PC-3 (cell line): ENCODE results near the gene PLA2G3. TPM values are rescaled to one million over a fixed set of nuclear protein-coding genes. Genes with fewer than 3 reads are reported as not detected.

ENCODE experiments used
- ATAC-seq: fragments of 200-7000 bp; cut with Tn5 transposase; 2 replicates; pipeline ENCODE4 v1.9.1; 2020; ENCODE audit warnings: mild to moderate bottlenecking, moderate library complexity
- BruUV-seq: library from RNA; stranded (reverse); fragments of 400-500 nt; replicated peaks from 2 replicates; lab custom pipeline; 2021; lab: Mats Ljungman, UMichigan
- CTCF ChIA-PET: fragments of 300-600 bp; sonication (Branson Sonifier 250); formaldehyde crosslinking; loops from one replicate; lab custom pipeline; 2022; ENCODE audit warnings: antibody characterized with exemption; lab: Charles Lee
- POLR2A ChIA-PET: fragments of 300-600 bp; sonication (Branson Sonifier 250); formaldehyde crosslinking; loops from one replicate; lab custom pipeline; 2022; ENCODE audit warnings: antibody characterized with exemption; ENCODE audit not compliant: unreplicated experiment; lab: Charles Lee
- DNase-seq: peaks from one replicate; pipeline ENCODE4 v3.0.0-alpha.2; 2015
- H2AFZ ChIP-seq: fragments of 300-600 bp; sonication (generic); 2 replicates; pipeline ENCODE4 v1.6.0; 2016; ENCODE audit warnings: antibody characterized with exemption, low read length
- H3F3A ChIP-seq: fragments of 300-600 bp; sonication (generic); one replicate; pipeline ENCODE4 v1.6.0; 2017; ENCODE audit warnings: antibody characterized with exemption, low read length, control low read depth, mild to moderate bottlenecking; ENCODE audit not compliant: unreplicated experiment
- H3K27ac ChIP-seq: fragments of 300-600 bp; sonication (generic); 2 replicates; pipeline ENCODE4 v1.5.1; 2016; ENCODE audit warnings: mild to moderate bottlenecking, low read length
- H3K27me3 ChIP-seq: fragments of 300-600 bp; sonication (generic); 2 replicates; pipeline ENCODE4 v1.6.1; 2016; ENCODE audit warnings: low read length, mixed read lengths
- H3K36me3 ChIP-seq: fragments of 300-600 bp; sonication (generic); 2 replicates; pipeline ENCODE4 v1.6.1; 2016; ENCODE audit warnings: low read depth, mixed run types, low read length, mixed read lengths
- H3K4me1 ChIP-seq: fragments of 300-600 bp; sonication (generic); 2 replicates; pipeline ENCODE4 v1.5.1; 2016; ENCODE audit warnings: low read length; ENCODE audit not compliant: insufficient read depth
- H3K4me2 ChIP-seq: fragments of 300-600 bp; sonication (generic); 2 replicates; pipeline ENCODE4 v1.6.0; 2016; ENCODE audit warnings: low read length
- H3K4me3 ChIP-seq: fragments of 300-600 bp; sonication (generic); 2 replicates; pipeline ENCODE4 v1.5.1; 2016; ENCODE audit warnings: mild to moderate bottlenecking, low read length, mixed read lengths
- H3K79me2 ChIP-seq: fragments of 300-600 bp; sonication (generic); 2 replicates; pipeline ENCODE4 v1.6.1; 2017; ENCODE audit warnings: low read length, mixed read lengths
- H3K9ac ChIP-seq: fragments of 300-600 bp; sonication (generic); 2 replicates; pipeline ENCODE4 v1.6.0; 2016; ENCODE audit warnings: mild to moderate bottlenecking, low read length
- H3K9me2 ChIP-seq: fragments of 300-600 bp; sonication (generic); replicated peaks from 2 replicates; pipeline ENCODE4 v1.6.1; 2016; ENCODE audit warnings: mixed run types, low read length, mixed read lengths
- H3K9me3 ChIP-seq: fragments of 300-600 bp; sonication (generic); 2 replicates; pipeline ENCODE4 v1.6.1; 2016; ENCODE audit warnings: low read length, mixed read lengths
- H4K20me1 ChIP-seq: fragments of 300-600 bp; sonication (generic); 2 replicates; pipeline ENCODE4 v1.6.1; 2016; ENCODE audit warnings: low read length, mixed read lengths
- EZH2 ChIP-seq: fragments of 300-600 bp; sonication (generic); IDR thresholded peaks from one replicate; pipeline ENCODE4 v1.6.1; 2017; ENCODE audit warnings: antibody characterized with exemption, mild to moderate bottlenecking, low read length; ENCODE audit not compliant: unreplicated experiment
- EZH2phosphoT487 ChIP-seq: fragments of 300-600 bp; sonication (generic); IDR thresholded peaks from 2 replicates; pipeline ENCODE4 v1.6.1; 2018; ENCODE audit warnings: mild to moderate bottlenecking, antibody characterized with exemption, low read length, borderline replicate concordance
- intact Hi-C: fragments of 100-400 bp; cut with micrococcal nuclease; formaldehyde crosslinking; loops from 2 replicates; pipeline ENCODE4 v1.9.0; 2023
- total RNA-seq: library from RNA; depleted of rRNA; stranded (reverse); fragments of >200 nt; gene quantifications from 2 replicates; pipeline ENCODE4 v1.2.3, GENCODE V29; 2014
- TF ChIP-seq, protein P1 (sequence below): fragments of 300-600 bp; sonication (generic); conservative IDR thresholded peaks from 2 replicates; pipeline ENCODE4 v1.5.1; 2017; ENCODE audit warnings: antibody characterized with exemption, low read depth, mild to moderate bottlenecking, low read length

Gene PLA2G3
- total RNA-seq, 1 experiment from 2014 or later = not detected

- no peak overlapping the region for H3K9ac ChIP-seq
- H3K4me2 ChIP-seq = no peak overlapping the region
- H2AFZ ChIP-seq = no peak overlapping the region
- no peaks in the 10 kb centered on the region for H4K20me1 ChIP-seq
- H3K4me1 ChIP-seq = peaks cover 12% of the 10 kb centered on the region; the same call in 1 of the 2 replicates
- no peaks in the 10 kb centered on the region for H3K9me3 ChIP-seq
- no peaks in the 10 kb centered on the region for H3K36me3 ChIP-seq
- H3F3A ChIP-seq = no peaks in the 10 kb centered on the region
- BruUV-seq = no TSS peak
- intact Hi-C loops = no loop called here
- TF ChIP-seq EZH2phosphoT487 = no peak
- TF ChIP-seq EZH2 = no peak
- H3K27me3 ChIP-seq = no peaks in the 10 kb centered on the region
- CTCF ChIA-PET = no interaction called here
- POLR2A ChIA-PET = no interaction called here
- H3K79me2 ChIP-seq = no peaks in the 10 kb centered on the region
- no peak overlapping the region for H3K27ac ChIP-seq
- no peak for ATAC-seq
- no peak overlapping the region for H3K4me3 ChIP-seq
- no peaks in the 10 kb centered on the region for H3K9me2 ChIP-seq
- no peak for DNase-seq
Observed at GRCh38 chr22:31127181-31127772, 13.0 kb downstream of the PLA2G3 start.

DNA sequence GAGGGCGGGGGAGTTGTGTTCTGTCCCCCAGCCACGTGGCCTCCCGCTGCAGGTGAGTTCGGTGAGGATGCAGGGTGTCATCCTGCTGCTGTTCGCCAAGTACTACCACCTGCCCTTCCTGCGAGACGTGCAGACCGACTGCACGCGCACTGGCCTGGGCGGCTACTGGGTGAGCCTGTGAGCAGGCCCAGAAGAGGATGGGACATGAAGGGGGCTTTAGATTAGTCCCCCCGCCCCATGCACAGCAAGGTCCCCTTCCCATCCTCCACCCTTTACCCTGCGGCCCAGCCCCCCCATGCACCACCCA lies 13.5 kb downstream of the PLA2G3 start:
- CTCF ChIA-PET = no interaction called here
- Histone ChIP-seq H3K4me3 (no peak overlapping the region), H3K36me3 (no peaks in the 10 kb centered on the region), H3K27ac (no peak overlapping the region), H3K79me2 (no peaks in the 10 kb centered on the region), H3K4me2 (no peak overlapping the region), H2AFZ (no peak overlapping the region), H4K20me1 (no peaks in the 10 kb centered on the region), H3F3A (no peaks in the 10 kb centered on the region), H3K27me3 (no peaks in the 10 kb centered on the region), H3K9ac (no peak overlapping the region), H3K4me1 (peaks cover 9% of the 10 kb centered on the region; the same call in 1 of the 2 replicates), H3K9me3 (no peaks in the 10 kb centered on the region), H3K9me2 (no peaks in the 10 kb centered on the region)
- BruUV-seq = no TSS peak
- intact Hi-C loops = no loop called here
- TF ChIP-seq EZH2 = no peak
- TF ChIP-seq, protein P1, sequence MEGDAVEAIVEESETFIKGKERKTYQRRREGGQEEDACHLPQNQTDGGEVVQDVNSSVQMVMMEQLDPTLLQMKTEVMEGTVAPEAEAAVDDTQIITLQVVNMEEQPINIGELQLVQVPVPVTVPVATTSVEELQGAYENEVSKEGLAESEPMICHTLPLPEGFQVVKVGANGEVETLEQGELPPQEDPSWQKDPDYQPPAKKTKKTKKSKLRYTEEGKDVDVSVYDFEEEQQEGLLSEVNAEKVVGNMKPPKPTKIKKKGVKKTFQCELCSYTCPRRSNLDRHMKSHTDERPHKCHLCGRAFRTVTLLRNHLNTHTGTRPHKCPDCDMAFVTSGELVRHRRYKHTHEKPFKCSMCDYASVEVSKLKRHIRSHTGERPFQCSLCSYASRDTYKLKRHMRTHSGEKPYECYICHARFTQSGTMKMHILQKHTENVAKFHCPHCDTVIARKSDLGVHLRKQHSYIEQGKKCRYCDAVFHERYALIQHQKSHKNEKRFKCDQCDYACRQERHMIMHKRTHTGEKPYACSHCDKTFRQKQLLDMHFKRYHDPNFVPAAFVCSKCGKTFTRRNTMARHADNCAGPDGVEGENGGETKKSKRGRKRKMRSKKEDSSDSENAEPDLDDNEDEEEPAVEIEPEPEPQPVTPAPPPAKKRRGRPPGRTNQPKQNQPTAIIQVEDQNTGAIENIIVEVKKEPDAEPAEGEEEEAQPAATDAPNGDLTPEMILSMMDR = no peak
- no peak for TF ChIP-seq EZH2phosphoT487
- POLR2A ChIA-PET = no interaction called here
- DNase-seq (no peak), ATAC-seq (no peak)

DNA sequence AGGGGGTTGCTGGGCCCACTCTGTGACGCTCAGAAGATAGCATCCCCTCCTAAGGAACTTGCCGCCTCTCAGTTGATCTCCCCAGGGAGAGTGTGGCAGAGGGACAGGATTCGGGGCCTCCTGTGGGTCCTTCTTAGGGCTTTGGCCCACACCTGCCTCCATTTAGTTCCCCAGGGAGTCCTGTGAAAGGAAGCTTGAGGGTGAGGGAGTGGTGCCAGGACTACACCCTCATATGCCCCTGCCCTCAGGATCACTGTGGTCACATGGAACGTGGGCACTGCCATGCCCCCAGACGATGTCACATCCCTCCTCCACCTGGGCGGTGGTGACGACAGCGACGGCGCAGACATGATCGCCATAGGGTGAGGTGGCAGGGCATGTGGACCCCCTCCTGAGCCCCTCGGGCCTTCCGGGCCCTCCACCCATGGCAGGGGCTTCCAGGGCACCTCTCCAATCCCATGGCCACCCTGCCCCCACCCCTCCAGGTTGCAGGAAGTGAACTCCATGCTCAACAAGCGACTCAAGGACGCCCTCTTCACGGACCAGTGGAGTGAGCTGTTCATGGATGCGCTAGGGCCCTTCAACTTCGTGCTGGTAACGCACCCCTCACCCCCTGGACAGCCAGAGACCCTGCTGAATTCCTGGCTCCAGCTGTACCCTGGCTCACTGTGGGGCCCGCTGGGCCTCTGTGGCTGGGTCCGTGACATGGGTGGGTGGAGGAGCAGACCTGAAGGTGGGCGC lies 14.0 kb downstream of the PLA2G3 start:
- Histone ChIP-seq H3K79me2 (no peaks in the 10 kb centered on the region), H3F3A (no peaks in the 10 kb centered on the region), H3K9me3 (no peaks in the 10 kb centered on the region), H3K9ac (no peak overlapping the region), H4K20me1 (no peaks in the 10 kb centered on the region), H2AFZ (no peak overlapping the region), H3K4me2 (no peak overlapping the region), H3K27me3 (no peaks in the 10 kb centered on the region), H3K9me2 (no peaks in the 10 kb centered on the region), H3K4me1 (0 out of 2 replicates have a peak, but pooled peaks cover 4% of the 10 kb centered on the region), H3K27ac (no peak overlapping the region), H3K36me3 (no peaks in the 10 kb centered on the region), H3K4me3 (no peak overlapping the region)
- ATAC-seq (no peak), DNase-seq (no peak)
- intact Hi-C loops = no loop called here
- POLR2A ChIA-PET = no interaction called here
- CTCF ChIA-PET = no interaction called here
- TF ChIP-seq, protein P1 = no peak
- no peak for TF ChIP-seq EZH2phosphoT487
- no peak for TF ChIP-seq EZH2
- BruUV-seq = no TSS peak
